HL-60 (cell line): Measurements from ENCODE around the gene NXNL2.

ENCODE experiments used
- DNase-seq, 2 experiments: peaks; one replicate each; pipeline ENCODE4 v3.0.0-alpha.2; 2010 to 2020; ENCODE audit warnings: low read depth in 1 of 2, low spot score in 1 of 2
- H3K27ac ChIP-seq: fragments of 250-450 bp; sonication (Bioruptor Pico); replicated peaks from 2 replicates; pipeline ENCODE4 v1.5.1; 2020; ENCODE audit warnings: mild to moderate bottlenecking, moderate library complexity
- H3K27me3 ChIP-seq: fragments of 250-450 bp; sonication (Bioruptor Pico); 2 replicates; pipeline ENCODE4 v1.5.1; 2021; ENCODE audit warnings: mild to moderate bottlenecking, moderate library complexity; ENCODE audit not compliant: insufficient read depth, poor library complexity, severe bottlenecking
- H3K4me3 ChIP-seq: replicated peaks from 2 replicates; pipeline ENCODE4 v1.5.1; 2011; ENCODE audit warnings: mild to moderate bottlenecking, control low read depth, low read length; ENCODE audit not compliant: insufficient read depth
- GABPA ChIP-seq: IDR thresholded peaks from 2 replicates; pipeline ENCODE4 v1.6.1; 2012; ENCODE audit warnings: low read depth
- POLR2AphosphoS5 ChIP-seq: IDR thresholded peaks from 2 replicates; pipeline ENCODE4 v1.6.1; 2012; ENCODE audit warnings: low read depth
- SPI1 ChIP-seq: IDR thresholded peaks from 2 replicates; pipeline ENCODE4 v1.6.1; 2012; ENCODE audit warnings: low read depth, mild to moderate bottlenecking, borderline replicate concordance
- TF ChIP-seq, protein P1 (sequence below): IDR thresholded peaks from 2 replicates; pipeline ENCODE4 v1.6.1; 2012; ENCODE audit warnings: low read depth; ENCODE audit not compliant: insufficient replicate concordance
- TF ChIP-seq, protein P2 (sequence below): IDR thresholded peaks from one replicate; pipeline ENCODE4 v1.5.1; 2011; ENCODE audit warnings: low read length, control low read depth, inconsistent platforms; ENCODE audit not compliant: insufficient read depth

NXNL2 gene

DNA sequence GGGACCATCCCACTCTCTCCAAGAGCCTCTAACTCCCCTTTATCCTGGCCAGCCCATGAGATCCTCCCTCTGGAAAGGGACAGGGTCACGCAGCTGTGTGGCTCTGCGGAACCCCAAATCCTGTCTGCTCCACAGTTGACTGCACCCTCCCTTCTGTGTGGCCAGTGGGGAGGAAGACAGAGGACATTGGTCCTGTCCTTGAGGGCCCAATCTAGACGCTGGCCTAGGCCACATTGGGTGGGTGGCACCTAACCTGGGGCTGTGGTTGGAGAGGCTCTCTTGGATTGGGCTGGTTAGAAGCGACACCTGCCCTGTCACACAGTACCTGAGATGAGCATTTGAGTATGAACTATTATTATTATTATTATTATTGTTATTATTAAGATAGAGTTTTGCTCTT is 12.6 kb upstream of the NXNL2 start:
- TF ChIP-seq GABPA (no peak), POLR2AphosphoS5 (no peak), SPI1 (no peak)
- TF ChIP-seq, protein P1, sequence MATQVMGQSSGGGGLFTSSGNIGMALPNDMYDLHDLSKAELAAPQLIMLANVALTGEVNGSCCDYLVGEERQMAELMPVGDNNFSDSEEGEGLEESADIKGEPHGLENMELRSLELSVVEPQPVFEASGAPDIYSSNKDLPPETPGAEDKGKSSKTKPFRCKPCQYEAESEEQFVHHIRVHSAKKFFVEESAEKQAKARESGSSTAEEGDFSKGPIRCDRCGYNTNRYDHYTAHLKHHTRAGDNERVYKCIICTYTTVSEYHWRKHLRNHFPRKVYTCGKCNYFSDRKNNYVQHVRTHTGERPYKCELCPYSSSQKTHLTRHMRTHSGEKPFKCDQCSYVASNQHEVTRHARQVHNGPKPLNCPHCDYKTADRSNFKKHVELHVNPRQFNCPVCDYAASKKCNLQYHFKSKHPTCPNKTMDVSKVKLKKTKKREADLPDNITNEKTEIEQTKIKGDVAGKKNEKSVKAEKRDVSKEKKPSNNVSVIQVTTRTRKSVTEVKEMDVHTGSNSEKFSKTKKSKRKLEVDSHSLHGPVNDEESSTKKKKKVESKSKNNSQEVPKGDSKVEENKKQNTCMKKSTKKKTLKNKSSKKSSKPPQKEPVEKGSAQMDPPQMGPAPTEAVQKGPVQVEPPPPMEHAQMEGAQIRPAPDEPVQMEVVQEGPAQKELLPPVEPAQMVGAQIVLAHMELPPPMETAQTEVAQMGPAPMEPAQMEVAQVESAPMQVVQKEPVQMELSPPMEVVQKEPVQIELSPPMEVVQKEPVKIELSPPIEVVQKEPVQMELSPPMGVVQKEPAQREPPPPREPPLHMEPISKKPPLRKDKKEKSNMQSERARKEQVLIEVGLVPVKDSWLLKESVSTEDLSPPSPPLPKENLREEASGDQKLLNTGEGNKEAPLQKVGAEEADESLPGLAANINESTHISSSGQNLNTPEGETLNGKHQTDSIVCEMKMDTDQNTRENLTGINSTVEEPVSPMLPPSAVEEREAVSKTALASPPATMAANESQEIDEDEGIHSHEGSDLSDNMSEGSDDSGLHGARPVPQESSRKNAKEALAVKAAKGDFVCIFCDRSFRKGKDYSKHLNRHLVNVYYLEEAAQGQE = no peak
- TF ChIP-seq, protein P2, sequence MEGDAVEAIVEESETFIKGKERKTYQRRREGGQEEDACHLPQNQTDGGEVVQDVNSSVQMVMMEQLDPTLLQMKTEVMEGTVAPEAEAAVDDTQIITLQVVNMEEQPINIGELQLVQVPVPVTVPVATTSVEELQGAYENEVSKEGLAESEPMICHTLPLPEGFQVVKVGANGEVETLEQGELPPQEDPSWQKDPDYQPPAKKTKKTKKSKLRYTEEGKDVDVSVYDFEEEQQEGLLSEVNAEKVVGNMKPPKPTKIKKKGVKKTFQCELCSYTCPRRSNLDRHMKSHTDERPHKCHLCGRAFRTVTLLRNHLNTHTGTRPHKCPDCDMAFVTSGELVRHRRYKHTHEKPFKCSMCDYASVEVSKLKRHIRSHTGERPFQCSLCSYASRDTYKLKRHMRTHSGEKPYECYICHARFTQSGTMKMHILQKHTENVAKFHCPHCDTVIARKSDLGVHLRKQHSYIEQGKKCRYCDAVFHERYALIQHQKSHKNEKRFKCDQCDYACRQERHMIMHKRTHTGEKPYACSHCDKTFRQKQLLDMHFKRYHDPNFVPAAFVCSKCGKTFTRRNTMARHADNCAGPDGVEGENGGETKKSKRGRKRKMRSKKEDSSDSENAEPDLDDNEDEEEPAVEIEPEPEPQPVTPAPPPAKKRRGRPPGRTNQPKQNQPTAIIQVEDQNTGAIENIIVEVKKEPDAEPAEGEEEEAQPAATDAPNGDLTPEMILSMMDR = no peak
- Histone ChIP-seq H3K4me3 (no peak overlapping the region), H3K27me3 (no peaks in the 10 kb centered on the region), H3K27ac (no peak overlapping the region)
- DNase-seq = no peak

DNA sequence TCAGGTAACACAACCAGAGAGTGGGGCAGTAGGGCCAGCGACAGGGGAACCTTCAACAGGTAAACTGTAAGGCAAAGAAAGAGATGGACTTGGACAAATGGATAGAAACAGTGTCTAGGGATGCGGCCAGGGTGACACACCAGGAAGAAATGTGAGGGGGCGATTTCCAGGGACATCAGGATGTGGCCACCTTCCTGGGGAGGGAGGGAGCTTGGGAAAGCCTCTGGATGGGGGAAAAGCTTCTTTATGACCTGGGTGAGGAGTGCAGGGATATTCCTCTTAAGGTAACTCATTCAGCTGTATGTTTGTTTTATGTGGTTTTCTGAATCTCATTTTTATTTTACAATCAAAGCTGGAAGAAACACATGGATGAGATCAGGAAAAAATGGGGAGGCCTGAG is 11.9 kb upstream of the NXNL2 start:
- Histone ChIP-seq H3K4me3 (no peak overlapping the region), H3K27me3 (no peaks in the 10 kb centered on the region), H3K27ac (no peak overlapping the region)
- DNase-seq = no peak
- TF ChIP-seq GABPA (no peak), SPI1 (no peak), POLR2AphosphoS5 (no peak)
- TF ChIP-seq, protein P2 = no peak
- TF ChIP-seq, protein P1 = no peak

DNA sequence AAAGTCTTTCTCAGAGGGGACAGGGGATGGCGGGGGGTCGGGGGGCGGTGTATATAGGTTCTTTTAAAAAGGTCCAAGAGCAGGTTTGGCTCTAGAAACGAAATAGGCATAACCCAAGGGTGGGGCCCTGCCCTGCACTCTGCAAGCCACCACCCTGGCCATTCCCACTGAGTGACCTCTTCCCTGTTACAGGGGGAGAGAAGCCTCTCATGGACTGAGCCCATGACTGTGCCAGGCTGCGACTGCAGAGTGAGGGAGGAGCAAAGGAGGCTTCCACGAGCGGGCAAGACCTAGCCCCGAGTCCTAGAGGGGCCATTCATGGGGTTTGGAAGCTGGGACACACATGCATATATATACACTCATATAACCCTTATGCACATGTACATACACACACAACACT is 10.1 kb upstream of the NXNL2 start:
- Histone ChIP-seq H3K27ac (no peak overlapping the region), H3K27me3 (no peaks in the 10 kb centered on the region), H3K4me3 (no peak overlapping the region)
- DNase-seq = no peak
- TF ChIP-seq, protein P1 = no peak
- TF ChIP-seq POLR2AphosphoS5 = no peak
- TF ChIP-seq GABPA = no peak

DNA sequence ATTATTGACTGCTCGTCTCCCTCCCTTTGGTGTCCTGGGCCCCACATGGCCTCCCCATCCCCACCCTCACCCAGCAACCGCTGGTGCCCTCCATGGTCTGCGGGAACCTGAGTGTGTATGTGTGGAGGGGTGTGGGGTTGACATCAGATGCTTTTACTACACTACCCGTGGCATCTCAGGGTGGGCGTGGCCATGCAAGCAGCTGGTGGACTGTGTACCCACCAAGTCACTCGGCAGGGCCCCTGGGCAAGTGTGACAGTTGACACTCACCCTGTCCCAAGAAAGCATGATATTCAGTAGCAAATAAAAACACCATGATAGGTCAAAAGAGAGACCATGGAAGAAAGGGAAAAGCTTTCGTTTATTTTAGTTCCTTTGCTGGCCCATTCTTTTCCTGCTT is 7.4 kb upstream of the NXNL2 start:
- Histone ChIP-seq H3K27me3 (no peaks in the 10 kb centered on the region), H3K27ac (no peak overlapping the region), H3K4me3 (no peak overlapping the region)
- TF ChIP-seq POLR2AphosphoS5 = no peak
- TF ChIP-seq, protein P1 = no peak
- TF ChIP-seq, protein P2 = no peak
- no peak for TF ChIP-seq GABPA
- no peak for TF ChIP-seq SPI1
- DNase-seq = no peak
